ENCODE results near the gene CYP2C8. TPM values are rescaled to one million over a fixed set of nuclear protein-coding genes. Genes with fewer than 3 reads are reported as not detected.
"Not testable (repeated sequence)": the region's sequence is repeated elsewhere in the genome, so short reads cannot be mapped to it uniquely, and the experiment has no call there.

CYP2C8 gene
- polyA plus RNA-seq (ENCODE audit: insufficient read length in 12 of 12) = 1 to 10 TPM in 2 of 12 donors, under 1 TPM in 8, not detected in 2; 0.20 to 1.8 (median 0.64) TPM
- long read RNA-seq, donor 1 = 0 reads
- long read RNA-seq, donor 2 = 0 reads
- long read RNA-seq, donor 3 = 0 reads
- long read RNA-seq, donor 4 = 0 reads
- long read RNA-seq, donor 5 = 0 reads
- long read RNA-seq, donor 6 = 0 reads
- long read RNA-seq, donor 7 = 0 reads
- long read RNA-seq, donor 8 = 0 reads
- long read RNA-seq, donor 9 = 0 reads
- long read RNA-seq, donor 10 = 0 reads
- long read RNA-seq, donor 11 = 0 reads

- no peak for DNase-seq
These were observed at the start of gene CYP2C8 for GRCh38 chr10:95069286-95069685. Gene CYP2C8, minus strand, starts transcription at chr10:95069497. Its CDS starts 95 bp downstream, at chr10:95069402.

DNA sequence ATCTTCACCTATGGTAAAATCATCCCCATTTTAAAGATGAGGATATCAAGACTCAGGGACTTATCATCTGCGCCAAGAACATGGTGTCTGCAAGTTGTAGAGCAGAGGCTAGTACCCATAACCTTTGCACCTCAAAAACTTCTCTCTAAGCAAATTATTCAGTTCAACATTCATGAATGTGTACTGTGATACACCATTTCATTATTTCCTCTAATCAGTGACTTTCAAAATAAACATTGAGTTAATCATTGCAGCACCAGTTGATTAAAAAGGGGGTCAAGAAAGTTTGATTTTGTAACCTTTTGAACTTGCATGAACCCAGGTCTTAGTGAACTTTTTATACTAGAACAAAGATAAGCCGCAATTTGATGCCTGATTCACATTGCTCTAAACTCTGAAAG is 47.6 kb upstream of the CYP2C8 start:
- no peak for DNase-seq

DNA sequence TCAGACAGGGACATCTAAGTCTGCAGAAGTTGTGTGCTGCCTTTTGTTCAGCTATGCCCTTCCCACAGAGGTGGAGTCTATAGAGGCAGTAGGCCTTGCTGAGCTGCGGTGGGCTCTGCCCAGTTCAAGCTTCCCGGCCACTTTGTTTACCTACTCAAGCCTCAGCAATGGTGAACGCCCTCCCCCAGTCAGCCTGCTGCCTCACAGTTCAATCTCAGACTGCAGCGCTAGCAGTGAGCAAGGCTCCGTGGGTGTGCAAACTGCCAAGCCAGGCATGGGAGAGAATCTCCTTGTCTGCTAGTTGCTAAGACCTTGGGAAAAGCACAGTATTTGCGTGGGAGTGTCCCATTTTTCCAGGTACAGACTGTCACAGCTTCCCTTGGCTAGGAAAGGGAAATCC is 41.5 kb upstream of the CYP2C8 start:
- DNase-seq = not testable (repeated sequence)

DNA sequence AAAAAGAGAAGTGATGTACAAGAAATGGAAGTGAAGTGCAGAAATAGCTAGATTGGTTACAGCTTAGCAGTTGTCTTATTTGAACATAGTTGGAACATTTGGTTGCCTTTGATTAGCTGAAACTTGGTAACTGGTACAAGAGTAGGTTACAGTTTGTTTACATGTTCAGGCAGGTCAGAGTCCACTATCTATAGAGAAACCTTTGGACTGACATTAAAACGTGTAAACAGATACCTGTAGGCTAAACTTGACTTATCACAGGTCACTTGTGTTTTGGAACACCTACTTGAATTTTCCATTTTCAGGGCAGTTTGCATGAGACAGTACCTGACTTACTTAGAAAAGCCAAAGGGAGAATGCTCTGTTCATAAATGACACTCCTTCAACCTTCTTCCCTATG is 28.5 kb upstream of the CYP2C8 start:
- DNase-seq = no peak

DNA sequence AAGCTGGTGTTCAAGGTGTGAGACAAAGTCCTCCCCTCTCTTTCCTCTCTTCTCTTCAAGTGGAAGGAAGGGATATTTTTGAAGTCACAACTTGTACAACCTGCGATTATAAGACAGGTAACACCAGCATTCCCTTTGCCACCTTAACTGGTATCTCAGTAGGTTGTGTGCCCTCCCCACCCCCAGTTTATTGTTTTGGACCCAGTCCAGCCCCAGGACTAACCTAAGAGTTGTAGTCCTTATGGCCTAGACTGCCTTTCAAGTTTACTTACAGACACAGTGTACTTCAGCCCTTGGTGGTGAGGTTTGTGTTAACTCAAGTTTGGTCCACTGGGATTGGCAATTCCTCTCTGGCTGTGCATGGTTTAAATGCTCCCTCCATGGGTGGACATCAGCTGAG is 26.8 kb upstream of the CYP2C8 start:
- no peak for DNase-seq

- DNase-seq = not testable (repeated sequence)
These were observed 10.3 kb upstream of the CYP2C8 start for GRCh38 chr10:95079626-95080025.

DNA sequence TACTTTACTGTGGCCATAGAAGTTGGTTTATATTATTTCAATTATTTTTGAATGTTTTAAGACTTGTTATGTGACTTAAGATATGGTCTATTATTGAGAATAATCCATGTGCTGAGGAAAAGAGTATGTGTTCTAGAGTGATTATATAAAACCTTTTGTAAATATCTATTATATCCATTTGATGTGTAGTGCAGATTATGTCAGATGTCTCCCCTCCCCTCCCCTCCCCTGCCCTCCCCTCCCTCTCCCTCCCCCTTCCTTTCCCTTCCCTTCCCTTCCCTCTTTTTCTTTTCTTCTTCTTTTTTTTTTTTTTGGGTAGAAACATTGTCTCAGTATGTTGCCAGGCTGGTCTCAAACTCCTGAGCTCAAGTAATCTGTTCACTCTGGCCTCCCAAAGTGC is 8.3 kb upstream of the CYP2C8 start:
- no peak for DNase-seq

- no peak for DNase-seq
These were observed 1.9 kb upstream of the CYP2C8 start for GRCh38 chr10:95071107-95071660.

- not testable (repeated sequence) for DNase-seq
These were observed 5.2 kb downstream of the CYP2C8 start for GRCh38 chr10:95064125-95064524.

DNA sequence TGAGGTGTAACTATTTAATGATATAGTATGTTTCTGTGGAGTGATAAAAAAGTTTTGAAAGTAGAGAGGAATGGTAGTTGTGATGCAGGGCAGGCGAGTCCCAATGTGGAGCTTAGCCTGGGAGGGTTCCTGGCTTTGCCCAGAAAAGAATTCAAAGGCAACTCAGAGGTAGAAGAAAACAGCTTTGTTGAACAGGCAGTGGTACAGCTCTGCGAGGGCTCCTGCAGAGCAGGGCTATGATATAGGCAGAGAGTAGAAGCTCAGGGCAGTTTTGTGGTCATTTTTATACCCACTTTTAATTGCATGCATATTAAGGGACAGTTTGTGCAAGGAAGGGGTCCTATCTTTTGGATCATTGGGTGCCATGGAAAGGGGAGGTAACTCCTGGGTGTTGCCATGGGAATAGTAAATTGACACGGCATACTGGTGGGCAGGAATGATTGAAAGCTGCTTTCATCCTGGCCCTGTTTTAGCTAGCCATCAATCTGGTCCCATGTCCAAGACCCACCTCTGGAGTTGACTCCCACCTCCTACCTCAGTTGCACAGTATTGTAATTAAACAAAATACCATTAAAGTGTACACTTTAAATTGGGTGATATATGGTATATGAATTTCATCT is 12.4 kb downstream of the CYP2C8 start:
- no peak for DNase-seq

- no peak for DNase-seq
These were observed 19.4 kb downstream of the CYP2C8 start for GRCh38 chr10:95049919-95050318.

GRCh38 chr10:95048206-95048605 is 21.1 kb downstream of the CYP2C8 start:
- DNase-seq = no peak

DNA sequence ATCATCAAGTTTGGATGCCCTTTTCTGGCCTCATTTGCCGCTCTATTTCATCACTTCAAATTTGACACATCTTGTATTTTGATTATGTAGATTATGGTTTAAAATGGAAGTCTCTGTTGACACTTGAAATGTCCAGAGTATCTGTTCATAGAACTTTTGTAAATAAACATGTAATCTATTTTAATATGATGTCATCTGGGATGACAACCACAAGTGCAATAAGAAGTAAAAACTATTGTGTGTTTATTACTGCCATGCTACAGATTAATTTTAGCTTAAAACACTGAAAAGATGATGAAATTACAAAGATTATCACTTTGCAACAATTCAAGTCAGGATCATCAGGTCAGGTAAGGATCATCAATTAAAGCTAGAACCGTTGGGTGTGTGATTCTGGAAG is 30.0 kb downstream of the CYP2C8 start:
- no peak for DNase-seq

DNA sequence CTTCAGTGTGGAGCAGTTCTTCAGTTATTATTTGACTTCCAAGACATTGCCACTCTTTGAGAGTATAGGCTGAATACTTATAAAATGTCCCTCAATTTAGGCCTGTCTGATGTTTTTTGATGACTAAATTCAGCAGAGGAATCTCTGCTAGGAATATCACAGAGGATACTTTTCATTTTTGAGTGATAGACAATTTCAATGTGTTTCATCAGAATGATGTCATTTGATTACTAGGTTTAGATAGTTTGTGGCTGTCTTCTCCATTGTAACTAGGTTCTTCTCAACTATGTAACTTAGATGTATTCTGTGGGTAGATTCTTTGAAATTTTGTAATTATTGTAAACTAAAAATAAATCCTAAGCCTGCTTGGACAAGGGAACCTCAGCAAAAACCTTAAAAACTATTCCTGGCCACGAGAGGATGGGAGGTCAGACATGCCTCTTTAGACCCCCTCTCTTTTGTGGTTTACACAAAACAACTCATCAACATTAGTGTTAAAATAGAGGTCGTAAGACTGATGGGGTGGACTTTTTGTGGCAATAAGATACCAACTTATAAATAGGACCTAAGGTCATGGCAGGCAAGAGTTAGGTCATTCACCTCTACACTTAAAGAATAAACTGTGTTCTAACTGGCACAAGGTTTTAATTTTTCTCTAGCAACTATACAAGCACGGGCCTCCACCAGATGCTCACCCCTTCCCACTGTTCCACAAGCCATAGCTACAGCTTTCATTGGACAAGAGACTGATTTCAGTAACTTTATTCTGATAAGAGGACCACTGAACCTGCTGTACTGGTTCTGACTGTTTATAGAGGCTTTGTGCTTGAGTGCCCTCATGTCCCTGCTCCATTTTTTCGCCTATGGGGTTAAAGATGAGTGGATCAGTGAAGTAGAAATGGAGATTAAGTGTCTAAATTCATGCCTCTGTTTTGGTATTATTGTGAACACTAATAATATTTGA is 33.7 kb downstream of the CYP2C8 start:
- no peak for DNase-seq

- no peak for DNase-seq
These were observed 34.9 kb downstream of the CYP2C8 start for GRCh38 chr10:95034401-95034800.

DNA sequence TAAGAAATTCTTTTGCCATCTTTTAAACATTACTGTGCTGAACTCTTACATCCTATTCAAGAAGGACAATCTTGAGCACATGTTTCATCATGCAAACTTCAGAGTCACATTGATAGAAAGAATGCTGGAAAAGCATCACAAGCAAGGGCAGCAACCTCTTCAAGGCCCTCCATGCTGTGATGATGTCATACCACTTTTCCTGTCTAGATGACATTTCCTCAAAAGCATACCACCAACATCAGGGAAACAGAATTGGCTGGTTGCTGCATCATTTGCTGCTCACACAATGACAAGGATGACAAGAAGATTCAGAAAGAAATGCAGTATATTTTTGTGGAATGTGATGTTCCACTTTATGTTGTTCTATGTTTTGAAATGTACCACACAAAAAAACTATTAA is 37.6 kb downstream of the CYP2C8 start:
- no peak for DNase-seq

- DNase-seq = no peak
These were observed 42.8 kb downstream of the CYP2C8 start for GRCh38 chr10:95026461-95026860.

DNA sequence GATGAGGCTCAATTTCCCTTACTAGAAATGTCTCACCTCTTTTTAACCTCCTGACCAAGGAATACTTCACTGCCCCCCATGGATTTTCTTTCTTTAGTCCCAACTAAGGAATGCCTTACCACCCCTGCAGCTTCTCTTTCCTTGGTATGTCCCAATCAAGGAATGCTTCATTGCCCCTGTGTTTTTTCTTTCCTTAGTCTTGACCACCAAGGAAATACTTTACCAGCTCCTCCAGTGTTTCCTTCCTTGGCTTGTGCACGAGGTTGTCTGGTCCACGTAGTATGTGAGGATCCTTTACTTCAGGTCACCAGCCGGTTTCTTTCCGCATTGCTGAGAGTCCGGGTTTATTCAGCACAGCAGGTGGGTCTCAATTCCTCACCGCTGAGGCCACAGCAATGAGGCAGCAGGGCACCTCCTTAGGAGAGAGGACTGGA is 71.5 kb downstream of the CYP2C8 start:
- DNase-seq = no peak

DNA sequence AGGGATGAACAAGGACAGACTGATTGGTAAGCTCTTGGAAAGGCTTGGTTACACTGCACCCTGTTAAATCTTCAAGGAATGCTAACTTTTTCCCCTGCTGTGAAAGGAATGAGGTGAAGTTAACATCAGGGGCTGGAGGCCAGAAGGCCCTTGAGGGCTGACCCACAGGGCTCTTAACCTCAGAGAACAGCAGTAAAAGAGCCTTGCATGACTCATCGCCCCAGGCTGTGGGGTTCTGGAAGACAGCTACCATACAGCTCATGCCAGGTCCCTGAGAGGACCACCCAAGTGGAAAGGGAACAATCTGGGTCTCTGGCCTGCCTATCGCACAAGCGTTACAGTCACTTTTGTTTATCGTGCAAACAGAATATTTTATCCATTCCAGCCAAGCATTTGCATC is 76.5 kb downstream of the CYP2C8 start:
- DNase-seq = no peak

DNA sequence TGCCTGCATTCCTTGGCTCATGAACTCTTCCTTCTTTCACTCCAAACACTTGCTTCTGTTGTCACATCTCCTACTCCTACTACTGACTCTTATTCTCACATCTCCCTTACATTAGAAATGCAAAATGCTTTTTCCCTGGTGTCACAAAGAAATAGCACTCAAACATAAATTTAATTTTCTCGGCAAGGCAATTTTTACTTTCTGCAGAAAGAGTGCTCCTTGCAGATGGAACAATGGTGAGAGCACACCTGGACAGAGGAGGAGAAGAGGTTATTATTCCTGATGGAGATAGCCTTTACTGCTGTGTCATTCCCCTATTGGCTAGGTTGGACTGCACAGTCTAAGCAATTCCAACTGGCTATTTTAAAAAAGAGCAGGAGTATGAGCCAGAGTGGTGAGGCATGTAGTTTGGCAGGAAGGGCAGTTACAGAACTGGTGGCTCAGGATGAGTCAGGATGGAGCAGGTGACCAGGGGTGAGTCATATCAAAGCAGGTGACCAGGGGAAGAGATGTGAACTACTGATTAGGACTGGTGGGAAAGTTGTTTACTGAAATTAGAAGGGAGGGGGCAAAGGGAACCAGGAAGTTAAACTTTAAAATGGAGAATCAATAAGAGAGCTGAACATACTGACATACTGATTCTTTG is 77.9 kb downstream of the CYP2C8 start:
- no peak for DNase-seq

DNA sequence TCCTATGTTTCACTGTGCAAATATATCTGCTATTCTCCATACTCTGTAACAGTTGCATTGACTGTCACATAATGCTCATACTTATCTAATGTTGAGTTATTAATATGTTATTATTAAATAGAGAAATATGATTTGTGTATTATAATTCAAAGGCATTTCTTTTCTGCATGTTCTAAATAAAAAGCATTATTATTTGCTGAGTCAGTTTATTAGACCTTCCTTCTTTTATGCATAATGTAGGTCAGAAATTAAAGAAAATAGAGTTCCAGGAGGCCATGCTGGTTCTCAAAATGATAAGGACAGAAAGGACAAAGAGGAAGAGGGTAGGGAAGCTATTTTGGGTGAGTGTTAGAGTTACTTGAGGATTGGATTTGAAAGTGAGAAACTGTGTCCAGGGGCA is 80.1 kb downstream of the CYP2C8 start:
- DNase-seq = no peak

Measured in muscle of arm (tissue), 14 donors.